Body of pancreas (tissue), 4 donors: ENCODE measurements around the gene MRPL39.

Source experiments
- POLR2A ChIP-seq, 3 donors: fragments of 450-650 bp; IDR thresholded peaks; one replicate each; pipeline ENCODE4 v1.6.1; 2016; ENCODE audit warnings: antibody characterized with exemption in 3 of 3, mild to moderate bottlenecking in 2 of 3
- TF ChIP-seq, protein P1 (sequence below), 7 experiments: fragments of 450-650 bp in 4 of 7; fragments of 200-600 bp in 3 of 7; sonication (generic) in 3 of 7; IDR thresholded peaks; one replicate each; pipeline ENCODE4 v1.5.1; 2016 to 2019; ENCODE audit warnings: antibody characterized with exemption in 7 of 7

DNA sequence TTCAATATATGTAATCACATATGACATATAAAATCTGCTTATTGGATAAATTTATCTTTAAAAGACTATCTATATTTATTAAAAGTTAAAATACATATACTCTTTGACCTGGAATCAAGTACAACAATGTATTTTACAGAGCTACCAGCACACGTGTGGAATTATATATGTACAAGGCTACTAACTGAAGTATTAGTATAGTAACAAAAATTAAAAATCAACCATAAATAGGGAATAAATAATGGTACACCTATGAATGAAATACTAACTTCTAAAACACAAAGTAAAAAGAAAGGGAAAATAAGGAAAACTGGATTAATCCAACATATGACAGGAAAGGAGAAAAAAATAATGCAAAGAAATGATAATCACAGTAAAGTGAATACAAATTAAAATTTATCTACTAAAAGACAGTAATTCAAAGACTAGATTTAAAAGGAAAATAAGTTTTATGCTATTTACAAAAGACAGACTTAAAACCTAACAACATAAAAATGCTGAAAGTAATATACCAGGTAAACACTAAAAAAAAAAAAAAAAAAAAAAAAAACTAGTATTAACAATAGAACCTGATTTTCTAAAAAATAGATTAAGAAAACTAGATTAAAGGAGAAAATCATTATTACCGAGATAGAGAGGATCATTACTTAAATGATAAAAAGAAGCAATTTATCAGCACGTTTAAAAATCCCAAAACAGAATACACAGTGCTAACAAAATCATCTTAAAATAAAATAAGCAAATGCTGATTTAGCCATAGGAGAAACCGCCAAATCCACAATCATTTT, 27.9 kb downstream of the MRPL39 start:
- TF ChIP-seq, protein P1, sequence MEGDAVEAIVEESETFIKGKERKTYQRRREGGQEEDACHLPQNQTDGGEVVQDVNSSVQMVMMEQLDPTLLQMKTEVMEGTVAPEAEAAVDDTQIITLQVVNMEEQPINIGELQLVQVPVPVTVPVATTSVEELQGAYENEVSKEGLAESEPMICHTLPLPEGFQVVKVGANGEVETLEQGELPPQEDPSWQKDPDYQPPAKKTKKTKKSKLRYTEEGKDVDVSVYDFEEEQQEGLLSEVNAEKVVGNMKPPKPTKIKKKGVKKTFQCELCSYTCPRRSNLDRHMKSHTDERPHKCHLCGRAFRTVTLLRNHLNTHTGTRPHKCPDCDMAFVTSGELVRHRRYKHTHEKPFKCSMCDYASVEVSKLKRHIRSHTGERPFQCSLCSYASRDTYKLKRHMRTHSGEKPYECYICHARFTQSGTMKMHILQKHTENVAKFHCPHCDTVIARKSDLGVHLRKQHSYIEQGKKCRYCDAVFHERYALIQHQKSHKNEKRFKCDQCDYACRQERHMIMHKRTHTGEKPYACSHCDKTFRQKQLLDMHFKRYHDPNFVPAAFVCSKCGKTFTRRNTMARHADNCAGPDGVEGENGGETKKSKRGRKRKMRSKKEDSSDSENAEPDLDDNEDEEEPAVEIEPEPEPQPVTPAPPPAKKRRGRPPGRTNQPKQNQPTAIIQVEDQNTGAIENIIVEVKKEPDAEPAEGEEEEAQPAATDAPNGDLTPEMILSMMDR (IDR thresholded peaks at IDR 0.05), result no peak
- TF ChIP-seq POLR2A (IDR thresholded peaks at IDR 0.05), result no peak
